ENCODE measurements around the gene PARP8.
"Not testable (repeated sequence)": the region's sequence is repeated elsewhere in the genome, so short reads cannot be mapped to it uniquely, and the experiment has no call there.

The PARP8 gene

GRCh38 chr5:50687548-50687947, 21.1 kb downstream of the PARP8 start:
- no peak for DNase-seq (ENCODE audit: low read depth)

GRCh38 chr5:50691399-50692016, 25.1 kb downstream of the PARP8 start:
- no peak for DNase-seq (ENCODE audit: low read depth)

- DNase-seq (ENCODE audit: low read depth), result no peak
Measured at GRCh38 chr5:50694027-50694590, 27.7 kb downstream of the PARP8 start.

GRCh38 chr5:50694626-50695025, 28.2 kb downstream of the PARP8 start:
- not testable (repeated sequence) for DNase-seq (ENCODE audit: low read depth)

- DNase-seq (ENCODE audit: low read depth), result no peak
Measured at GRCh38 chr5:50697739-50698138, 31.3 kb downstream of the PARP8 start.

- DNase-seq (ENCODE audit: low read depth), result peak; percentile 13
Measured at GRCh38 chr5:50699737-50700136, 33.3 kb downstream of the PARP8 start.

GRCh38 chr5:50700706-50701105, 34.3 kb downstream of the PARP8 start:
- DNase-seq (ENCODE audit: low read depth), result no peak

- no peak for DNase-seq (ENCODE audit: low read depth)
Measured at GRCh38 chr5:50702615-50703366, 36.4 kb downstream of the PARP8 start.

- no peak for DNase-seq (ENCODE audit: low read depth)
Measured at GRCh38 chr5:50703367-50703666, 36.9 kb downstream of the PARP8 start.

- DNase-seq (ENCODE audit: low read depth), result no peak
Measured at GRCh38 chr5:50704730-50705129, 38.3 kb downstream of the PARP8 start.

- peak; percentile 46 for DNase-seq (ENCODE audit: low read depth)
Measured at GRCh38 chr5:50709471-50709870, 43.0 kb downstream of the PARP8 start.

GRCh38 chr5:50710838-50711237, 44.4 kb downstream of the PARP8 start:
- no peak for DNase-seq (ENCODE audit: low read depth)

- peak; percentile 4 for DNase-seq (ENCODE audit: low read depth)
Measured at GRCh38 chr5:50711280-50711679, 44.8 kb downstream of the PARP8 start.

GRCh38 chr5:50712479-50712878, 46.0 kb downstream of the PARP8 start:
- no peak for DNase-seq (ENCODE audit: low read depth)

- DNase-seq (ENCODE audit: low read depth), result no peak
Measured at GRCh38 chr5:50715001-50715400, 48.6 kb downstream of the PARP8 start.

- DNase-seq (ENCODE audit: low read depth), result no peak
Measured at GRCh38 chr5:50716134-50716533, 49.7 kb downstream of the PARP8 start.

- no peak for DNase-seq (ENCODE audit: low read depth)
Measured at GRCh38 chr5:50717651-50718050, 51.2 kb downstream of the PARP8 start.

- DNase-seq (ENCODE audit: low read depth), result no peak
Measured at GRCh38 chr5:50720061-50720710, 53.7 kb downstream of the PARP8 start.

- DNase-seq (ENCODE audit: low read depth), result no peak
Measured at GRCh38 chr5:50722223-50722622, 55.8 kb downstream of the PARP8 start.

GRCh38 chr5:50724262-50724661, 57.8 kb downstream of the PARP8 start:
- DNase-seq (ENCODE audit: low read depth), result no peak

GRCh38 chr5:50725800-50726474, 59.5 kb downstream of the PARP8 start:
- no peak for DNase-seq (ENCODE audit: low read depth)

GRCh38 chr5:50726475-50727148, 60.2 kb downstream of the PARP8 start:
- DNase-seq (ENCODE audit: low read depth), result no peak
